Subcutaneous abdominal adipose tissue (tissue), 5 donors: Measurements from ENCODE around the gene MYO1F.

Experiments
- H3K27ac ChIP-seq: one replicate; pipeline ENCODE4 v1.7.0; 2013; ENCODE audit warnings: low read depth, mild to moderate bottlenecking, inconsistent platforms, low read length, moderate library complexity
- H3K27me3 ChIP-seq, 5 donors: one replicate each; pipeline ENCODE4 v1.7.0; 2013; ENCODE audit warnings: low read length in 5 of 5, inconsistent platforms in 1 of 5; ENCODE audit not compliant: control insufficient read depth in 5 of 5, insufficient read depth in 4 of 5
- H3K36me3 ChIP-seq, 5 donors: one replicate each; pipeline ENCODE4 v1.7.0; 2013; ENCODE audit warnings: low read length in 5 of 5; ENCODE audit not compliant: control insufficient read depth in 5 of 5, insufficient read depth in 5 of 5
- H3K4me1 ChIP-seq, 5 donors: one replicate each; pipeline ENCODE4 v1.7.0; 2013; ENCODE audit warnings: low read length in 5 of 5, mild to moderate bottlenecking in 3 of 5, moderate library complexity in 1 of 5; ENCODE audit not compliant: control insufficient read depth in 5 of 5, insufficient read depth in 5 of 5
- H3K4me3 ChIP-seq, 5 donors: one replicate each; pipeline ENCODE4 v1.7.0; 2013; ENCODE audit warnings: low read length in 5 of 5, low read depth in 1 of 5
- H3K9ac ChIP-seq, 5 donors: one replicate each; pipeline ENCODE4 v1.7.0; 2013; ENCODE audit warnings: low read length in 5 of 5, mild to moderate bottlenecking in 4 of 5, moderate library complexity in 3 of 5
- H3K9me3 ChIP-seq, 5 donors: one replicate each; pipeline ENCODE4 v1.7.0; 2013; ENCODE audit warnings: low read length in 5 of 5; ENCODE audit not compliant: control insufficient read depth in 5 of 5
- donor health status: healthy.
- donor health status: healthy.
- donor health status: healthy.
- donor health status: healthy.
- donor health status: healthy.

MYO1F gene

GRCh38 chr19:8487137-8487851 is 89.9 kb downstream of the MYO1F start:
- Histone ChIP-seq H3K9ac (no peak overlapping the region), H3K36me3 (peaks cover 0 to 80% (median 73%) of the 10 kb centered on the region in 5 donors)

GRCh38 chr19:8486661-8487136 is 90.5 kb downstream of the MYO1F start:
- H3K4me3 ChIP-seq, result no peak overlapping the region
- no peaks in the 10 kb centered on the region for H3K9me3 ChIP-seq
- no peaks in the 10 kb centered on the region for H3K27me3 ChIP-seq
- H3K36me3 ChIP-seq, result peaks cover 0 to 84% (median 78%) of the 10 kb centered on the region in 5 donors
- peaks cover under 1 to 17% (median 4%) of the 10 kb centered on the region in 5 donors for H3K4me1 ChIP-seq
- H3K27ac ChIP-seq, result no peak overlapping the region
- no peak overlapping the region for H3K9ac ChIP-seq

More at GRCh38 chr19:8487137-8487851, 89.9 kb downstream of the MYO1F start:
- no peak overlapping the region for H3K4me3 ChIP-seq
- no peak overlapping the region for H3K27ac ChIP-seq
- H3K4me1 ChIP-seq, result peaks cover 0 to 17% (median 4%) of the 10 kb centered on the region in 5 donors
- no peaks in the 10 kb centered on the region for H3K27me3 ChIP-seq
- no peaks in the 10 kb centered on the region for H3K9me3 ChIP-seq

DNA sequence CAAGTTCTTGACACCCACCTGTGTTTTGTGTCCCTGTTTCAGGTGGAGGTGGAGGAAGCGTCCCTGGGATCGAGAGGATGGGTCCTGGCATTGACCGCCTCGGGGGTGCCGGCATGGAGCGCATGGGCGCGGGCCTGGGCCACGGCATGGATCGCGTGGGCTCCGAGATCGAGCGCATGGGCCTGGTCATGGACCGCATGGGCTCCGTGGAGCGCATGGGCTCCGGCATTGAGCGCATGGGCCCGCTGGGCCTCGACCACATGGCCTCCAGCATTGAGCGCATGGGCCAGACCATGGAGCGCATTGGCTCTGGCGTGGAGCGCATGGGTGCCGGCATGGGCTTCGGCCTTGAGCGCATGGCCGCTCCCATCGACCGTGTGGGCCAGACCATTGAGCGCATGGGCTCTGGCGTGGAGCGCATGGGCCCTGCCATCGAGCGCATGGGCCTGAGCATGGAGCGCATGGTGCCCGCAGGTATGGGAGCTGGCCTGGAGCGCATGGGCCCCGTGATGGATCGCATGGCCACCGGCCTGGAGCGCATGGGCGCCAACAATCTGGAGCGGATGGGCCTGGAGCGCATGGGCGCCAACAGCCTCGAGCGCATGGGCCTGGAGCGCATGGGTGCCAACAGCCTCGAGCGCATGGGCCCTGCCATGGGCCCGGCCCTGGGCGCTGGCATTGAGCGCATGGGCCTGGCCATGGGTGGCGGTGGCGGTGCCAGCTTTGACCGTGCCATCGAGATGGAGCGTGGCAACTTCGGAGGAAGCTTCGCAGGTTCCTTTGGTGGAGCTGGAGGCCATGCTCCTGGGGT is 91.5 kb downstream of the MYO1F start:
- Histone ChIP-seq H3K36me3 (peaks cover 0 to 93% (median 87%) of the 10 kb centered on the region in 5 donors), H3K27ac (no peak overlapping the region), H3K4me3 (no peak overlapping the region), H3K9ac (no peak overlapping the region), H3K4me1 (peaks cover 2 to 22% (median 8%) of the 10 kb centered on the region in 5 donors), H3K27me3 (no peaks in the 10 kb centered on the region), H3K9me3 (no peaks in the 10 kb centered on the region)

DNA sequence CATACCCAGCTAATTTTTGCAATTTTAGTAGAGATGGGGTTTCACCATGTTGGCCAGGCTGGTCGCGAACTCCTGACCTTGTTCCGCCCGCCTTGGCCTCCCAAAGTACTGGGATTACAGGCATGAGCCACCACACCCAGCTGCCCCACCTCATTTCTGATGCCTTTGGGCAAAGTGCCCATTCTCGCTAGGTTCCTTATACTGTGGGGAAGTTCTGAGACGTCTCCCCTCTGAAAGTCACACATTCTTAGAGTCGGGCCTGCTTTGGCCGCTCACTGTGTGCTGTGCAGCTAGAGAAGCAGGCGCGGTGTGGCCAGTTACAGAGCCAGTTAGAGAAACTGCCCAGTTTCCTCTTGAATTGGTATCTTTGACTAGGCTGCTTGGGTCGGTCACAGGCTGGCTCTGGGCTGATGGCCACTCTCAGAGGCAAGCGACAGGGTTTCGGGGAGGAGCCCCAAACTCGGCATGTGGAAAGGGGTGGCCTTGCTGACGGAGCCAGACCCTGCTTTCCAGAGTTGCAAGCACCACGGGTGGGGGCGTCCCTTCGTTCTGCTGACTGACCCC is 92.8 kb downstream of the MYO1F start:
- Histone ChIP-seq H3K4me1 (peaks cover 2 to 24% (median 13%) of the 10 kb centered on the region in 5 donors), H3K36me3 (peaks cover 0 to 89% (median 82%) of the 10 kb centered on the region in 5 donors), H3K9ac (no peak overlapping the region), H3K4me3 (no peak overlapping the region), H3K27me3 (no peaks in the 10 kb centered on the region), H3K9me3 (no peaks in the 10 kb centered on the region), H3K27ac (no peak overlapping the region)

DNA sequence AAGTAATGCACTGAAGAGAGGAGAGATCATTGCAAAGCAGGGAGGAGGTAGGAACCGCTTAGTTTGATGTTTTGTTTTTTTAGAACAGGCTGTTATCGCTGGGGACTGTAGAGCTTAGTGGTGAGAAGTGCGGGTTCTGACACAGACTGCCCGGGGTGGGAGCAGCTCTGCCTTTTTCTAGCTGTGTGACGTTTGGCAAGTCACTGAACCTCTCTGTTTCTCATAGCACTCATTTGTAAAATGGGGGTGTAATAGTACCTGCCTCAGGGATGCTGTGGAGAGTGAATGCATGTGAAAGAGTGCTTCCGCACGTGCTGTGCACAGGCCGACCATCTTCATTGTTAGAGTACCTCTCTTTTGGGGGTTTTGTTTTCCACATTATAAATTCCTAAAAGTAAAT is 94.1 kb downstream of the MYO1F start:
- H3K4me1 ChIP-seq, result peaks cover 4 to 30% (median 20%) of the 10 kb centered on the region in 5 donors
- H3K4me3 ChIP-seq, result no peak overlapping the region
- H3K27me3 ChIP-seq, result no peaks in the 10 kb centered on the region
- peaks cover 0 to 87% (median 77%) of the 10 kb centered on the region in 5 donors for H3K36me3 ChIP-seq
- no peak overlapping the region for H3K9ac ChIP-seq
- no peak overlapping the region for H3K27ac ChIP-seq
- H3K9me3 ChIP-seq, result no peaks in the 10 kb centered on the region

DNA sequence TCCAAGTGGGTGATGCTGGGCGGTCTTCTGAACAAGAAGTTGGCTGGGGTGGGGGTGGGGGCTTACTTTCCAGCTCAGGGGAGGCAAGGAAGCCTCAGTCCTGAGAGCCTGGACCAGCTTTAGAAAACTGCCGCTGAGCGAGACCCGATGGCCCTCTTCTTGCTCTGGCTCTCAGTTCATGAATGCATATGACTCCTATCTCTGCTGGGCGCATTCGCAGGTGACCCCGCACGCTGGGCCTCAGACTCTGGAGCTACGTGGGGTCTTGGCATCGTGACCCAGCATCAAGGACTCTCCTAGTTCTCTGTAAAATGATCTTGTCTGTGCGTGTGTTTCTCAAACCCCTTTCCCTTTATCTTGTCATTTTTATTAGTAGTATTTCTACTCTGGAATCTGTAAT is 94.5 kb downstream of the MYO1F start:
- H3K27me3 ChIP-seq, result no peaks in the 10 kb centered on the region
- H3K4me3 ChIP-seq, result no peak overlapping the region
- no peak overlapping the region for H3K9ac ChIP-seq
- no peaks in the 10 kb centered on the region for H3K9me3 ChIP-seq
- H3K4me1 ChIP-seq, result peaks cover 4 to 29% (median 24%) of the 10 kb centered on the region in 5 donors
- H3K36me3 ChIP-seq, result peaks cover 0 to 87% (median 77%) of the 10 kb centered on the region in 5 donors
- no peak overlapping the region for H3K27ac ChIP-seq

DNA sequence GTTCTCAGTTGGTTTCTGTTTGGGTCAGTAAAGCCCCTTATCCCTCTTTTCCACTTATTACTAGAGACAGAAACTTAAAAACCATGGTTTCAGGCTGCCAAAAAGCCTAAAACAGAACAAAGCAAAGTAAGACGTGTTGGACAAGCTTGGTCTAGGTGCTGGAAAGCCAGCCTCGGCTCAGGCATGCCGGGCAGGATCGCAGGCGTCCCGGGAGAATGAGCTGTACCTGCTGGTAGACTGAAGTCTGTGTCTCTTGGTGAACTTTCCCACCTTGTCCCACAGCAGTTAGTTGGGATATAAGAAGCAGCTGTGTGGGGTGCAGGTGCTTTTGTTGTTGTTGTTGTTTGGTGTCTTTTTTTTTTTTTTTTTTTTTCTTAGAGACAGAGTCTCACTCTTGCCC is 95.6 kb downstream of the MYO1F start:
- Histone ChIP-seq H3K36me3 (peaks cover 0 to 87% (median 77%) of the 10 kb centered on the region in 5 donors), H3K27me3 (no peaks in the 10 kb centered on the region), H3K9me3 (no peaks in the 10 kb centered on the region), H3K9ac (no peak overlapping the region), H3K27ac (no peak overlapping the region), H3K4me1 (peaks cover 2 to 21% (median 20%) of the 10 kb centered on the region in 5 donors), H3K4me3 (no peak overlapping the region)

DNA sequence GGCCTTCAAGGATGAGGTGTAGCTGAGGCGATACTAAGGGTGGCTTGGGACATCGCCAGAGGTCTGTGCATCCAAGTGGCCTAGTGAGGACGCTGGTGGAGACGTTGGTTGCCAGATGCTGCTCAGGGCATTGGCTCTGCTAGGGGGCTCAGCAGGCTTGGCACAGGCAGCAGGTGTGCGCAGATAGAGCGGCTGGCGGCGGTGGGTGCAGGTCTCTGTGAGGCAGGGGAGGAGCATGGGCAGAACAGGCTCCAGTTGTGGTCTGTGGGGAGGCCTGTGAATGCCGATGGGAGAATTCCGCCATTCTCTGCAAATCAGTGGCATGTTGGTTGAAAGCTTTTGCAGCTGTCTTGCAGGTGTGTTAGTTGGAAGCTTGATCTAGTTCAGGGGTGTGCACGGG is 96.0 kb downstream of the MYO1F start:
- Histone ChIP-seq H3K36me3 (peaks cover 0 to 87% (median 77%) of the 10 kb centered on the region in 5 donors), H3K9me3 (no peaks in the 10 kb centered on the region), H3K27me3 (no peaks in the 10 kb centered on the region), H3K9ac (peak overlapping the region in 1 of 5 donors; percentile 19), H3K4me3 (no peak overlapping the region), H3K4me1 (peaks cover 2 to 21% (median 19%) of the 10 kb centered on the region in 5 donors), H3K27ac (no peak overlapping the region)

DNA sequence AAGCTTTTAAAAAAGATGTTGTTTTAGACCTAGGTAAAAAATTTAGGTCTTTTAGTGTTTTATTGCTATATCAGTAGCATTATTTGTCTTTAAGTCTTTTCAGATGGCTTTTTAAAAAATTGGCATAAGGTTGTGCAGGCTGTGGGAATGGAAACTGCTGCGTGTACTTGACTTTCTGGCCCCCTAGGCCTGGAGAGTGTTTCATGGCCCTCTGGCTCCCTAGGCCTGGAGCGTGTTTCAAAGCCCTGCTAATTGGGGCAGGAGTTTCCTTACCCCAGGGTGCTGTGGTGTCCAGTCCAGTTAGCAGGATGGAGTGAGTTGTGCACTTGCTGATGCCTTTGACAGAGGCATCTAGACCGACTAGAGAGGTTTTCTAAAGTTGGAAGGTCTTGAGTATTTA is 98.6 kb downstream of the MYO1F start:
- H3K27me3 ChIP-seq, result no peaks in the 10 kb centered on the region
- no peak overlapping the region for H3K4me3 ChIP-seq
- H3K9ac ChIP-seq, result peak overlapping the region in 1 of 5 donors; percentile 38
- no peak overlapping the region for H3K27ac ChIP-seq
- H3K4me1 ChIP-seq, result peaks cover 2 to 25% (median 12%) of the 10 kb centered on the region in 5 donors
- peaks cover 9 to 87% (median 77%) of the 10 kb centered on the region in 5 donors for H3K36me3 ChIP-seq
- no peaks in the 10 kb centered on the region for H3K9me3 ChIP-seq
